ENCODE measurements around the gene ANKFN1.

DNA sequence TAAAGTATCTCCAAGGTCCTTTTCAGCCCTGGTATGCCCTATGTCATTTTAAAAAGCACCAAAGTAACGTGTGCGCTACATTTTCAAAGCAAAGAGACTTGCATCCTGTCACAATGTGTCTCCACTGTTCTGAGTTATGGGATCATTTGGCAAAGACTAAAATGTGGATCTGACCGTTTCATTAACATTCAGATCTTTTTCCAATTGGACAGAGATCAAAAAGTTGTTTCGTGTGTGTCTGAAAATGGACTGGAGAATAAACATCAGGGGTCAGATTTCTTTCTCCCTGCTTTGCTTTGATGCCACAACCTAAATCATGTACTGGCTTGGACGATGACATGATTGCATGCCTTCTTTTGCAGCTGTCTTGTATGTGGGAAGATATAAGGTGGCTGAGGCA lies 304.2 kb downstream of the ANKFN1 start:
- TF ChIP-seq CBX5 (CRISPR knock-in tag; IDR thresholded peaks at IDR 0.05; ENCODE audit: borderline replicate concordance) (no peak), CENPX (CRISPR knock-in tag; IDR thresholded peaks at IDR 0.05) (no peak), KDM1A (CRISPR knock-in tag; IDR thresholded peaks at IDR 0.05) (no peak), GLI4 (CRISPR knock-in tag; IDR thresholded peaks at IDR 0.05; ENCODE audit: borderline replicate concordance) (no peak), HDAC2 (CRISPR knock-in tag; IDR thresholded peaks at IDR 0.05) (no peak)
- TF ChIP-seq, protein P1, sequence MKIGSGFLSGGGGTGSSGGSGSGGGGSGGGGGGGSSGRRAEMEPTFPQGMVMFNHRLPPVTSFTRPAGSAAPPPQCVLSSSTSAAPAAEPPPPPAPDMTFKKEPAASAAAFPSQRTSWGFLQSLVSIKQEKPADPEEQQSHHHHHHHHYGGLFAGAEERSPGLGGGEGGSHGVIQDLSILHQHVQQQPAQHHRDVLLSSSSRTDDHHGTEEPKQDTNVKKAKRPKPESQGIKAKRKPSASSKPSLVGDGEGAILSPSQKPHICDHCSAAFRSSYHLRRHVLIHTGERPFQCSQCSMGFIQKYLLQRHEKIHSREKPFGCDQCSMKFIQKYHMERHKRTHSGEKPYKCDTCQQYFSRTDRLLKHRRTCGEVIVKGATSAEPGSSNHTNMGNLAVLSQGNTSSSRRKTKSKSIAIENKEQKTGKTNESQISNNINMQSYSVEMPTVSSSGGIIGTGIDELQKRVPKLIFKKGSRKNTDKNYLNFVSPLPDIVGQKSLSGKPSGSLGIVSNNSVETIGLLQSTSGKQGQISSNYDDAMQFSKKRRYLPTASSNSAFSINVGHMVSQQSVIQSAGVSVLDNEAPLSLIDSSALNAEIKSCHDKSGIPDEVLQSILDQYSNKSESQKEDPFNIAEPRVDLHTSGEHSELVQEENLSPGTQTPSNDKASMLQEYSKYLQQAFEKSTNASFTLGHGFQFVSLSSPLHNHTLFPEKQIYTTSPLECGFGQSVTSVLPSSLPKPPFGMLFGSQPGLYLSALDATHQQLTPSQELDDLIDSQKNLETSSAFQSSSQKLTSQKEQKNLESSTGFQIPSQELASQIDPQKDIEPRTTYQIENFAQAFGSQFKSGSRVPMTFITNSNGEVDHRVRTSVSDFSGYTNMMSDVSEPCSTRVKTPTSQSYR (CRISPR knock-in tag; IDR thresholded peaks at IDR 0.05; ENCODE audit: borderline replicate concordance) = no peak

Data from HepG2 (cell line).